GM23338 (cell line): Measurements from ENCODE around the gene HSF2BP. TPM values are rescaled to one million over a fixed set of nuclear protein-coding genes. Genes with fewer than 3 reads are reported as not detected.

Experiments
- ATAC-seq: fragments of 200-7000 bp; cut with Tn5 transposase; 3 replicates; pipeline ENCODE4 v1.9.1; 2020
- DNase-seq: peaks from one replicate; pipeline ENCODE4 v3.0.0-alpha.2; 2015; ENCODE audit warnings: low spot score
- H2AFZ ChIP-seq: fragments of 200-600 bp; sonication (generic); 2 replicates; pipeline ENCODE4 v1.8.0; 2016; ENCODE audit warnings: antibody characterized with exemption, mild to moderate bottlenecking, moderate library complexity
- H3F3A ChIP-seq: fragments of 200-600 bp; sonication (generic); replicated peaks from 2 replicates; pipeline ENCODE4 v1.8.0; 2017; ENCODE audit warnings: antibody characterized with exemption, mixed run types, low read depth
- H3K27ac ChIP-seq: fragments of 200-600 bp; sonication (generic); 2 replicates; pipeline ENCODE4 v1.6.1; 2016; ENCODE audit warnings: low read depth
- H3K27me3 ChIP-seq: fragments of 200-600 bp; sonication (generic); 2 replicates; pipeline ENCODE4 v1.8.0; 2016; ENCODE audit warnings: mild to moderate bottlenecking, mixed run types, moderate library complexity; ENCODE audit not compliant: insufficient read depth
- H3K36me3 ChIP-seq: fragments of 200-600 bp; sonication (generic); 2 replicates; pipeline ENCODE4 v1.8.0; 2016; ENCODE audit warnings: mild to moderate bottlenecking; ENCODE audit not compliant: insufficient read depth
- H3K4me1 ChIP-seq: fragments of 200-600 bp; sonication (generic); 2 replicates; pipeline ENCODE4 v1.8.0; 2016; ENCODE audit warnings: mild to moderate bottlenecking, moderate library complexity; ENCODE audit not compliant: insufficient read depth
- H3K4me2 ChIP-seq: fragments of 200-600 bp; sonication (generic); 2 replicates; pipeline ENCODE4 v1.7.1; 2017; ENCODE audit warnings: mixed run types
- H3K4me3 ChIP-seq: fragments of 200-600 bp; sonication (generic); 2 replicates; pipeline ENCODE4 v1.6.1; 2016; ENCODE audit warnings: mixed run types
- H3K79me2 ChIP-seq: fragments of 200-600 bp; sonication (generic); replicated peaks from 2 replicates; pipeline ENCODE4 v1.8.0; 2017; ENCODE audit warnings: mild to moderate bottlenecking; ENCODE audit not compliant: insufficient read depth
- H3K9me2 ChIP-seq: fragments of 200-600 bp; sonication (generic); 2 replicates; pipeline ENCODE4 v1.8.0; 2017; ENCODE audit not compliant: insufficient read depth
- H4K20me1 ChIP-seq: fragments of 200-600 bp; sonication (generic); replicated peaks from 2 replicates; pipeline ENCODE4 v1.8.0; 2017; ENCODE audit warnings: mild to moderate bottlenecking; ENCODE audit not compliant: insufficient read depth
- H3K27ac Mint-ChIP-seq: 2 replicates; pipeline ENCODE4 v1.8.0; 2020; ENCODE audit warnings: inconsistent platforms, mild to moderate bottlenecking, moderate library complexity, mixed read lengths
- H3K27me3 Mint-ChIP-seq: 3 replicates; pipeline ENCODE4 v1.8.0; 2022; ENCODE audit warnings: low read depth, mild to moderate bottlenecking, moderate library complexity, mixed read lengths, inconsistent platforms; ENCODE audit not compliant: insufficient read depth, poor library complexity
- H3K36me3 Mint-ChIP-seq: 3 replicates; pipeline ENCODE4 v1.8.0; 2021; ENCODE audit warnings: low read depth, mild to moderate bottlenecking, inconsistent platforms, moderate library complexity, mixed read lengths
- H3K4me1 Mint-ChIP-seq: 3 replicates; pipeline ENCODE4 v1.8.0; 2020; ENCODE audit warnings: mild to moderate bottlenecking, inconsistent platforms, mixed read lengths
- H3K4me3 Mint-ChIP-seq: 3 replicates; pipeline ENCODE4 v1.8.0; 2021; ENCODE audit warnings: moderate library complexity, mild to moderate bottlenecking, inconsistent platforms, mixed read lengths
- H3K9me3 Mint-ChIP-seq: 3 replicates; pipeline ENCODE4 v1.8.0; 2020; ENCODE audit warnings: moderate library complexity, mild to moderate bottlenecking, inconsistent platforms, mixed read lengths
- CREB1 ChIP-seq: fragments of 250-450 bp; sonication (Bioruptor Pico); IDR thresholded peaks from 2 replicates; pipeline ENCODE4 v1.5.0; 2020; ENCODE audit warnings: low read depth, mild to moderate bottlenecking, moderate library complexity
- ETS1 ChIP-seq: IDR thresholded peaks from 2 replicates; pipeline ENCODE4 v1.6.1; 2016; ENCODE audit warnings: antibody characterized with exemption
- EZH2phosphoT487 ChIP-seq: fragments of 200-600 bp; sonication (generic); IDR thresholded peaks from one replicate; pipeline ENCODE4 v1.8.1; 2018; ENCODE audit warnings: antibody characterized with exemption; ENCODE audit not compliant: unreplicated experiment
- POLR2AphosphoS5 ChIP-seq: IDR thresholded peaks from 2 replicates; pipeline ENCODE4 v1.6.1; 2016; ENCODE audit warnings: antibody characterized with exemption, low read depth
- REST ChIP-seq: IDR thresholded peaks from one replicate; pipeline ENCODE4 v1.6.1; 2018; ENCODE audit warnings: antibody characterized with exemption; ENCODE audit not compliant: unreplicated experiment
- STAT1 ChIP-seq: IDR thresholded peaks from one replicate; pipeline ENCODE4 v1.6.1; 2016; ENCODE audit warnings: antibody characterized with exemption; ENCODE audit not compliant: unreplicated experiment
- ZNF331 ChIP-seq: fragments of 250-450 bp; sonication (Bioruptor Pico); IDR thresholded peaks from 2 replicates; pipeline ENCODE4 v1.5.0; 2020; ENCODE audit warnings: low read depth, mild to moderate bottlenecking, moderate library complexity
- ZNF462 ChIP-seq: fragments of 250-450 bp; sonication (Bioruptor Pico); IDR thresholded peaks from 2 replicates; pipeline ENCODE4 v1.5.0; 2020; ENCODE audit warnings: mild to moderate bottlenecking, moderate library complexity
- polyA plus RNA-seq: library from polyadenylated mRNA; unstranded; fragments of >200 nt; fragmentation: Nextera tagmentation; extraction: Ambion mirVana; gene quantifications from 2 replicates; pipeline ENCODE4 v1.2.1, GENCODE V29; 2016
- total RNA-seq: library from RNA; depleted of rRNA; stranded (reverse); fragments of >200 nt; shearing (Covaris generic); gene quantifications from 2 replicates; pipeline ENCODE4 v1.2.3, GENCODE V29; 2014

The HSF2BP gene
- total and polyA plus RNA-seq, 2 experiments from 2014 or later = 0.78 to 2.0 TPM

GRCh38 chr21:43689556-43690337 is 30.5 kb upstream of the HSF2BP start (continued):
- no peak for TF ChIP-seq REST
- TF ChIP-seq ETS1 = no peak
- TF ChIP-seq CREB1 (CRISPR knock-in tag) = no peak

- Histone ChIP-seq H3K36me3 (peaks cover 25% of the 10 kb centered on the region), H3K79me2 (no peaks in the 10 kb centered on the region), H3K27ac (no peak overlapping the region), H4K20me1 (peaks cover 11% of the 10 kb centered on the region; the same call in 1 of the 2 replicates), H3K9me2 (no peaks in the 10 kb centered on the region), H3K4me1 (no peaks in the 10 kb centered on the region), H3K27me3 (no peaks in the 10 kb centered on the region), H3K4me3 (no peak overlapping the region), H3F3A (no peaks in the 10 kb centered on the region), H3K4me2 (no peak overlapping the region), H2AFZ (no peak overlapping the region)
- no peaks in the 10 kb centered on the region for H3K9me3 Mint-ChIP-seq
- peaks cover 96% of the 10 kb centered on the region for H3K36me3 Mint-ChIP-seq
- H3K4me1 Mint-ChIP-seq = no peaks in the 10 kb centered on the region
- H3K27ac Mint-ChIP-seq = no peak overlapping the region
- no peak for ATAC-seq
- H3K4me3 Mint-ChIP-seq = no peak overlapping the region
- no peak for DNase-seq
- H3K27me3 Mint-ChIP-seq = peaks cover 4% of the 10 kb centered on the region
- TF ChIP-seq EZH2phosphoT487 (no peak), STAT1 (no peak), ZNF462 (CRISPR knock-in tag) (no peak), ZNF331 (CRISPR knock-in tag) (no peak), POLR2AphosphoS5 (no peak), ETS1 (no peak)
Measured at GRCh38 chr21:43688906-43689305, 29.6 kb upstream of the HSF2BP start.
